K562 (cell line): ENCODE results near the gene HFE. TPM values are rescaled to one million over a fixed set of nuclear protein-coding genes. Genes with fewer than 3 reads are reported as not detected.

ENCODE experiments used
- ATAC-seq: fragments of 200-7000 bp; cut with Tn5 transposase; 3 replicates; pipeline ENCODE4 v1.9.1; 2020; ENCODE audit warnings: moderate library complexity
- BruUV-seq: library from RNA; stranded (reverse); fragments of 400-500 nt; replicated peaks from 2 replicates; lab custom pipeline; 2021; lab: Mats Ljungman, UMichigan
- CTCF ChIA-PET: fragments of 300-600 bp; formaldehyde crosslinking; extraction: SDS; loops from one replicate; lab custom pipeline; 2021; ENCODE audit warnings: low intra/inter-chr PET ratio; lab: Yijun Ruan, JAX
- POLR2A ChIA-PET: fragments of 300-600, 350-650 bp; sonication (Branson Sonifier 250); formaldehyde crosslinking; extraction: SDS; loops from one replicate; lab custom pipeline; 2021; ENCODE audit warnings: antibody characterized with exemption, inconsistent platforms; lab: Yijun Ruan, JAX
- DNase-seq, 4 experiments: peaks; one replicate each; pipeline versions ENCODE4 v3.0.0 to v3.0.0-alpha.2; 2011 to 2018; ENCODE audit warnings: low spot score in 3 of 4, mixed read lengths in 3 of 4; ENCODE audit errors: extremely low read depth in 1 of 4
- FAIRE-seq: peaks from 2 replicates; lab custom pipeline; 2011; peaks lifted over from hg19 to GRCh38; lab: Jason Lieb, UNC
- H2AFZ ChIP-seq: 2 replicates; pipeline ENCODE4 v1.6.0; 2011; ENCODE audit warnings: low read depth, low read length, control low read depth, inconsistent platforms
- H3K27ac ChIP-seq: fragments of 200-600 bp; 3 replicates; pipeline ENCODE4 v1.8.0; 2011; ENCODE audit warnings: low read depth, mild to moderate bottlenecking, control low read depth, inconsistent platforms, low read length, moderate library complexity, mixed read lengths; ENCODE audit errors: extremely low read depth
- H3K27me3 ChIP-seq, 2 experiments: fragments of 300-600 bp in 1 of 2; 2 replicates in 1 of 2; 3 replicates in 1 of 2; pipeline versions ENCODE4 v1.6.0 to v1.8.0; 2011; ENCODE audit warnings: inconsistent platforms in 2 of 2, low read length in 2 of 2, mild to moderate bottlenecking in 1 of 2, mixed read lengths in 1 of 2, moderate library complexity in 1 of 2; ENCODE audit not compliant: control insufficient read depth in 2 of 2, insufficient read depth in 2 of 2
- H3K36me3 ChIP-seq: fragments of 300-600 bp; 3 replicates; pipeline ENCODE4 v1.8.0; 2011; ENCODE audit warnings: mild to moderate bottlenecking, low read length, inconsistent platforms; ENCODE audit not compliant: control insufficient read depth, insufficient read depth
- H3K4me1 ChIP-seq, 2 experiments: fragments of 200-600 bp in 1 of 2; replicated peaks in 1 of 2; 2 replicates in 1 of 2; 3 replicates in 1 of 2; pipeline versions ENCODE4 v1.5.1 to v1.8.0; 2011; ENCODE audit warnings: inconsistent platforms in 2 of 2, low read length in 2 of 2, mild to moderate bottlenecking in 1 of 2, mixed read lengths in 1 of 2, moderate library complexity in 1 of 2; ENCODE audit not compliant: control insufficient read depth in 2 of 2, insufficient read depth in 2 of 2
- H3K4me2 ChIP-seq: 2 replicates; pipeline ENCODE4 v1.6.1; 2011; ENCODE audit warnings: low read length, control low read depth, inconsistent platforms, mixed read lengths; ENCODE audit not compliant: insufficient read depth
- H3K4me3 ChIP-seq: fragments of 200-600 bp; sonication (generic), shearing (Covaris generic); 2 replicates; pipeline ENCODE4 v1.5.1; 2016; ENCODE audit warnings: control low read depth, inconsistent platforms
- H3K79me2 ChIP-seq: fragments of 200-600 bp; 3 replicates; pipeline ENCODE4 v1.8.0; 2011; ENCODE audit warnings: low read length, inconsistent platforms; ENCODE audit not compliant: control insufficient read depth, insufficient read depth
- H3K9ac ChIP-seq, 2 experiments: 2 replicates each; pipeline versions ENCODE4 v1.6.0 to v1.6.1; 2011; ENCODE audit warnings: low read depth in 2 of 2, low read length in 2 of 2, control low read depth in 1 of 2, inconsistent platforms in 1 of 2, mild to moderate bottlenecking in 1 of 2, mixed read lengths in 1 of 2; ENCODE audit not compliant: insufficient read depth in 1 of 2
- H3K9me1 ChIP-seq: one replicate; pipeline ENCODE4 v1.6.0; 2011; ENCODE audit warnings: inconsistent platforms, mild to moderate bottlenecking, low read length, moderate library complexity; ENCODE audit not compliant: control insufficient read depth, insufficient read depth
- H3K9me3 ChIP-seq: replicated peaks from 2 replicates; pipeline ENCODE4 v1.5.1; 2011; ENCODE audit warnings: low read depth, low read length, inconsistent platforms; ENCODE audit not compliant: control insufficient read depth, insufficient read depth
- H4K20me1 ChIP-seq: replicated peaks from 2 replicates; pipeline ENCODE4 v1.6.1; 2011; ENCODE audit warnings: low read length, inconsistent platforms, mixed read lengths; ENCODE audit not compliant: control insufficient read depth, insufficient read depth
- CHD1 ChIP-seq: fragments of 200-600 bp; sonication (generic); IDR thresholded peaks from one replicate; pipeline ENCODE4 v1.6.1; 2012; ENCODE audit warnings: mild to moderate bottlenecking, moderate library complexity, low read length, inconsistent platforms
- CTBP1 ChIP-seq: fragments of 450-650 bp; IDR thresholded peaks from 2 replicates; pipeline ENCODE4 v1.6.1; 2016; ENCODE audit warnings: borderline replicate concordance
- CXXC5 ChIP-seq: fragments of 250-450 bp; sonication (Bioruptor Pico); IDR thresholded peaks from 2 replicates; pipeline ENCODE4 v1.8.0; 2022; ENCODE audit warnings: inconsistent platforms, mild to moderate bottlenecking, moderate library complexity
- GABPB2 ChIP-seq: fragments of 250-450 bp; sonication (Bioruptor Pico); conservative IDR thresholded peaks from 2 replicates; pipeline ENCODE4 v1.5.1; 2021; ENCODE audit warnings: mild to moderate bottlenecking
- NFIX ChIP-seq: fragments of 250-450 bp; sonication (Bioruptor Pico); IDR thresholded peaks from 2 replicates; pipeline ENCODE4 v1.4.0; 2020; ENCODE audit warnings: low read depth, mild to moderate bottlenecking, moderate library complexity
- POLR3G ChIP-seq: IDR thresholded peaks from 2 replicates; pipeline ENCODE4 v1.6.1; 2011; ENCODE audit not compliant: insufficient read length, insufficient replicate concordance; ENCODE audit errors: extremely low read depth
- PTRF ChIP-seq: fragments of 450-650 bp; IDR thresholded peaks from 2 replicates; pipeline ENCODE4 v1.6.1; 2016; ENCODE audit warnings: mild to moderate bottlenecking, missing genetic modification characterization, missing compliant biosample characterization
- RUNX1 ChIP-seq: sonication (generic); IDR thresholded peaks from 2 replicates; pipeline ENCODE4 v1.6.1; 2016; ENCODE audit warnings: antibody characterized with exemption, low read depth
- SLC30A9 ChIP-seq: fragments of 250-450 bp; sonication (Bioruptor Pico); IDR thresholded peaks from 2 replicates; pipeline ENCODE4 v1.8.0; 2022; ENCODE audit warnings: mild to moderate bottlenecking, moderate library complexity
- TCF3 ChIP-seq: sonication (generic); formaldehyde crosslinking; IDR thresholded peaks from 2 replicates; pipeline ENCODE4 v1.4.0; 2020; ENCODE audit warnings: mild to moderate bottlenecking, missing genetic modification reagents
- XRCC4 ChIP-seq: IDR thresholded peaks from one replicate; pipeline ENCODE4 v1.6.1; 2011; ENCODE audit not compliant: insufficient read depth, insufficient read length; ENCODE audit errors: extremely low read depth
- ZNF12 ChIP-seq: sonication (generic); formaldehyde crosslinking; IDR thresholded peaks from 2 replicates; pipeline ENCODE4 v1.4.0; 2020; ENCODE audit warnings: mild to moderate bottlenecking, missing genetic modification reagents
- ZNF23 ChIP-seq: fragments of 250-450 bp; sonication (Bioruptor Pico); IDR thresholded peaks from 2 replicates; pipeline ENCODE4 v1.4.0; 2020; ENCODE audit warnings: mild to moderate bottlenecking
- ZNF311 ChIP-seq: fragments of 250-450 bp; sonication (Bioruptor Pico); IDR thresholded peaks from 2 replicates; pipeline ENCODE4 v1.4.0; 2020; ENCODE audit warnings: mild to moderate bottlenecking, moderate library complexity
- ZNF592 ChIP-seq: fragments of 450-650 bp; IDR thresholded peaks from 2 replicates; pipeline ENCODE4 v1.6.1; 2017; ENCODE audit warnings: antibody characterized with exemption, mild to moderate bottlenecking
- WGBS: fragments of 100-300 bp; shearing (Covaris generic); methylation state at CpG from one replicate; pipeline ENCODE4 v1.1.6; 2016; ENCODE audit warnings: low coverage, mixed read lengths; ENCODE audit not compliant: insufficient coverage; ENCODE audit errors: missing lambda C conversion rate; 5-methylcytosine and 5-hydroxymethylcytosine counted together
- in situ Hi-C: fragments of 300-500 bp; cut with MboI; formaldehyde crosslinking; loops from 4 replicates; pipeline ENCODE4 v1.15.0; 2018; ENCODE audit warnings: inconsistent platforms, mixed read lengths
- intact Hi-C: fragments of 100-400 bp; cut with micrococcal nuclease; formaldehyde crosslinking; loops from 2 replicates; pipeline ENCODE4 v1.14.2; 2022
- polyA plus RNA-seq, 8 experiments: library from polyadenylated mRNA; depleted of rRNA in 4 of 8; stranded (reverse) in 5 of 8; unstranded in 3 of 8; fragments of >200 nt; fragmentation: Nextera tagmentation in 2 of 8; fragmentation: Illumina TruSeq in 1 of 8; extraction: Ambion mirVana in 2 of 8; extraction: Trizol in 1 of 8; gene quantifications; 2 replicates each; pipeline versions ENCODE4 v1.2.1 to v1.2.3, GENCODE V29; 2011 to 2014; ENCODE audit warnings: inconsistent platforms in 1 of 8, missing spikeins in 1 of 8
- total RNA-seq, 7 experiments: library from RNA; depleted of rRNA in 6 of 7; stranded (reverse); fragments of >200 nt in 6 of 7; fragmentation: Illumina TruSeq in 2 of 7; extraction: Trizol in 2 of 7; gene quantifications; 2 replicates each; pipeline versions ENCODE4 v1.2.1 to v1.2.3, GENCODE V29; 2011 to 2021; ENCODE audit warnings: low replicate concordance in 1 of 7
- TF ChIP-seq, protein P1 (sequence below): fragments of 250-450 bp; sonication (Bioruptor Pico); IDR thresholded peaks from 2 replicates; pipeline ENCODE4 v1.4.0; 2020
- TF ChIP-seq, protein P2 (sequence below): fragments of 450-650 bp; IDR thresholded peaks from 2 replicates; pipeline ENCODE4 v1.6.1; 2016; ENCODE audit warnings: missing biosample characterization, missing genetic modification characterization

The HFE gene
- total and polyA plus RNA-seq, 9 of the 15 experiments (the other 6 are each of a cell fraction or from before 2014, with no cell fraction given) = 0.14 to 1.2 (median 0.76) TPM

GRCh38 chr6:26041946-26042345 is 45.3 kb upstream of the HFE start:
- WGBS = 95% methylated on average over 1 of the region's 1 CpG
- H3K4me1 ChIP-seq = peaks cover under 1 to 8% of the 10 kb centered on the region in 2 experiments; a peak in 1 of 5 replicates
- H3K4me3 ChIP-seq = no peak overlapping the region
- in situ Hi-C loops = no loop called here
- no peak overlapping the region for H3K27ac ChIP-seq
- intact Hi-C loops = no loop called here
- POLR2A ChIA-PET = no interaction called here
- no peaks in the 10 kb centered on the region for H3K27me3 ChIP-seq
- H3K36me3 ChIP-seq = no peaks in the 10 kb centered on the region
- H3K9me3 ChIP-seq = peaks cover 18% of the 10 kb centered on the region
- H3K9me1 ChIP-seq = no peaks in the 10 kb centered on the region
- DNase-seq = no peak
- H3K79me2 ChIP-seq = no peaks in the 10 kb centered on the region
- no peak for FAIRE-seq
- no peaks in the 10 kb centered on the region for H4K20me1 ChIP-seq
- H3K4me2 ChIP-seq = no peak overlapping the region
- CTCF ChIA-PET = no interaction called here
- no peak overlapping the region for H3K9ac ChIP-seq
- ATAC-seq = no peak
- no peak overlapping the region for H2AFZ ChIP-seq
- no TSS peak for BruUV-seq
- TF ChIP-seq ZNF311 = peak; percentile 77; the same call in 1 of the 2 replicates
- TF ChIP-seq PTRF (tag) = peak; percentile 63; the same call in 1 of the 2 replicates
- no peak for TF ChIP-seq TCF3 (CRISPR knock-in tag)
- TF ChIP-seq XRCC4 = no peak
- no peak for TF ChIP-seq POLR3G
- TF ChIP-seq, protein P1, sequence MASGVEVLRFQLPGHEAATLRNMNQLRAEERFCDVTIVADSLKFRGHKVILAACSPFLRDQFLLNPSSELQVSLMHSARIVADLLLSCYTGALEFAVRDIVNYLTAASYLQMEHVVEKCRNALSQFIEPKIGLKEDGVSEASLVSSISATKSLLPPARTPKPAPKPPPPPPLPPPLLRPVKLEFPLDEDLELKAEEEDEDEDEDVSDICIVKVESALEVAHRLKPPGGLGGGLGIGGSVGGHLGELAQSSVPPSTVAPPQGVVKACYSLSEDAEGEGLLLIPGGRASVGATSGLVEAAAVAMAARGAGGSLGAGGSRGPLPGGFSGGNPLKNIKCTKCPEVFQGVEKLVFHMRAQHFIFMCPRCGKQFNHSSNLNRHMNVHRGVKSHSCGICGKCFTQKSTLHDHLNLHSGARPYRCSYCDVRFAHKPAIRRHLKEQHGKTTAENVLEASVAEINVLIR (CRISPR knock-in tag) = 0 out of 2 replicates have a peak, but pooled peaks have one; percentile 24
- no peak for TF ChIP-seq CTBP1
- no peak for TF ChIP-seq CHD1
- TF ChIP-seq, protein P2, sequence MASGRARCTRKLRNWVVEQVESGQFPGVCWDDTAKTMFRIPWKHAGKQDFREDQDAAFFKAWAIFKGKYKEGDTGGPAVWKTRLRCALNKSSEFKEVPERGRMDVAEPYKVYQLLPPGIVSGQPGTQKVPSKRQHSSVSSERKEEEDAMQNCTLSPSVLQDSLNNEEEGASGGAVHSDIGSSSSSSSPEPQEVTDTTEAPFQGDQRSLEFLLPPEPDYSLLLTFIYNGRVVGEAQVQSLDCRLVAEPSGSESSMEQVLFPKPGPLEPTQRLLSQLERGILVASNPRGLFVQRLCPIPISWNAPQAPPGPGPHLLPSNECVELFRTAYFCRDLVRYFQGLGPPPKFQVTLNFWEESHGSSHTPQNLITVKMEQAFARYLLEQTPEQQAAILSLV (tag) = no peak
- no peak for TF ChIP-seq ZNF23 (CRISPR knock-in tag)
- no peak for TF ChIP-seq SLC30A9
- peak; percentile 68 for TF ChIP-seq ZNF592
- TF ChIP-seq CXXC5 (CRISPR knock-in tag) = peak; percentile 15; the same call in 1 of the 2 replicates
- no peak for TF ChIP-seq ZNF12
- TF ChIP-seq NFIX = no peak
- TF ChIP-seq RUNX1 = no peak
- no peak for TF ChIP-seq GABPB2 (CRISPR knock-in tag)
